Common myeloid progenitor, CD34-positive (primary cell): ENCODE measurements around the gene RNASE7.

ENCODE experiments used
- CTCF ChIA-PET: fragments of 350-600 bp; sonication (Branson Sonifier 250); formaldehyde crosslinking; loops from one replicate; lab custom pipeline; 2021; ENCODE audit warnings: antibody characterized with exemption; lab: Charles Lee
- POLR2A ChIA-PET: fragments of 350-600 bp; sonication (Branson Sonifier 250); formaldehyde crosslinking; loops from one replicate; lab custom pipeline; 2021; ENCODE audit warnings: antibody characterized with exemption; lab: Charles Lee
- DNase-seq, 3 donors: peaks; one replicate each; pipeline versions ENCODE4 v3.0.0 to v3.0.0-alpha.2; 2013
- H3K27ac ChIP-seq, 2 experiments: 1 replicate in 1 of 2; 2 replicates in 1 of 2; pipeline ENCODE4 v1.7.0; 2013; ENCODE audit warnings: inconsistent platforms in 2 of 2, low read length in 2 of 2, mild to moderate bottlenecking in 2 of 2, low read depth in 1 of 2, moderate library complexity in 1 of 2; ENCODE audit not compliant: severe bottlenecking in 2 of 2, insufficient read depth in 1 of 2, poor library complexity in 1 of 2
- H3K27me3 ChIP-seq, 5 experiments: replicated peaks in 2 of 5; 1 replicate in 3 of 5; 2 replicates in 2 of 5; pipeline versions ENCODE4 v1.6.1 to v1.7.0; 2013; ENCODE audit warnings: low read length in 4 of 5, mild to moderate bottlenecking in 2 of 5, moderate library complexity in 2 of 5, inconsistent platforms in 1 of 5; ENCODE audit not compliant: insufficient read depth in 5 of 5, control insufficient read depth in 4 of 5
- H3K36me3 ChIP-seq, 4 experiments: 1 replicate in 2 of 4; 2 replicates in 2 of 4; pipeline versions ENCODE4 v1.6.1 to v1.7.0; 2013; ENCODE audit warnings: low read length in 3 of 4, control low read depth in 1 of 4, mild to moderate bottlenecking in 1 of 4; ENCODE audit not compliant: control insufficient read depth in 4 of 4, insufficient read depth in 4 of 4
- H3K4me1 ChIP-seq, 4 experiments: 1 replicate in 3 of 4; 2 replicates in 1 of 4; pipeline versions ENCODE4 v1.6.1 to v1.7.1; 2013; ENCODE audit warnings: low read length in 3 of 4, mild to moderate bottlenecking in 3 of 4, control low read depth in 1 of 4, inconsistent platforms in 1 of 4, moderate library complexity in 1 of 4; ENCODE audit not compliant: control insufficient read depth in 4 of 4, insufficient read depth in 4 of 4; ENCODE audit errors: control extremely low read depth in 1 of 4
- H3K4me3 ChIP-seq, 7 experiments: 1 replicate in 4 of 7; 2 replicates in 3 of 7; pipeline versions ENCODE4 v1.5.1 to v1.7.0; 2013; ENCODE audit warnings: mild to moderate bottlenecking in 7 of 7, low read length in 6 of 7, moderate library complexity in 6 of 7, inconsistent platforms in 2 of 7, low read depth in 2 of 7, control low read depth in 1 of 7; ENCODE audit not compliant: insufficient read depth in 4 of 7, control insufficient read depth in 1 of 7; ENCODE audit errors: extremely low read depth in 1 of 7
- H3K9me3 ChIP-seq, 5 experiments: 1 replicate in 4 of 5; 2 replicates in 1 of 5; pipeline versions ENCODE4 v1.6.1 to v1.7.1; 2013; ENCODE audit warnings: low read length in 4 of 5, mild to moderate bottlenecking in 2 of 5, inconsistent platforms in 1 of 5, low read depth in 1 of 5, moderate library complexity in 1 of 5; ENCODE audit not compliant: control insufficient read depth in 4 of 5, insufficient read depth in 2 of 5; ENCODE audit errors: control extremely low read depth in 1 of 5
- WGBS: methylation state at CpG from one replicate; pipeline ENCODE4 v1.1.5; 2013; ENCODE audit not compliant: insufficient coverage; 5-methylcytosine and 5-hydroxymethylcytosine counted together

Gene RNASE7

DNA sequence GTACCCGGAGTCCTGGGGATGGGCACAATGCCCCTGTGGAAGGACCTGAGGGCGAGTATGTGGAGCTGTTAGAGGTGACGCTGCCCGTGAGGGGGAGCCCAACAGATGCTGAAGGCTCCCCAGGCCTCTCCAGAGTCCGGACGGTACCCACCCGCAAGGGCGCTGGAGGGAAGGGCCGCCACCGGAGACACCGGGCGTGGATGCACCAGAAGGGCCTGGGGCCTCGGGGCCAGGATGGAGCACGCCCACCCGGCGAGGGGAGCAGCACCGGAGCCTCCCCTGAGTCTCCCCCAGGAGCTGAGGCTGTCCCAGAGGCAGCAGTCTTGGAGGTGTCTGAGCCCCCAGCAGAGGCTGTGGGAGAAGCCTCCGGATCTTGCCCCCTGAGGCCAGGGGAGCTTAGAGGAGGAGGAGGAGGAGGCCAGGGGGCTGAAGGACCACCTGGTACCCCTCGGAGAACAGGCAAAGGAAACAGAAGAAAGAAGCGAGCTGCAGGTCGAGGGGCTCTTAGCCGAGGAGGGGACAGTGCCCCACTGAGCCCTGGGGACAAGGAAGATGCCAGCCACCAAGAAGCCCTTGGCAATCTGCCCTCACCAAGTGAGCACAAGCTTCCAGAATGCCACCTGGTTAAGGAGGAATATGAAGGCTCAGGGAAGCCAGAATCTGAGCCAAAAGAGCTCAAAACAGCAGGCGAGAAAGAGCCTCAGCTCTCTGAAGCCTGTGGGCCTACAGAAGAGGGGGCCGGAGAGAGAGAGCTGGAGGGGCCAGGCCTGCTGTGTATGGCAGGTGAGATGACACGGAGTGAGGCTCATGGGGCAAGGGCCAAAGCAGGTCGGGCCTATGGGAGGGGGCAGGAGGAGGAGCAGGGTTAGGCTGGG lies 32.5 kb downstream of the RNASE7 start:
- H3K4me3 ChIP-seq: no peak overlapping the region
- H3K27me3 ChIP-seq: peaks cover 0 to 3% (median 0%) of the 10 kb centered on the region in 5 experiments
- WGBS: 97% methylated on average over 23 of the region's 26 CpGs
- peaks cover 2 to 54% (median 32%) of the 10 kb centered on the region in 4 experiments for H3K36me3 ChIP-seq
- no peak for DNase-seq
- CTCF ChIA-PET: interaction anchor here (0.6 to 6.2 kb wide), 8 partner anchors 11 to 121 kb away, joined by 3 to 135 read pairs (median 4); partner anchors contain the start of gene TMEM253
- POLR2A ChIA-PET: no interaction called here
- H3K27ac ChIP-seq: no peak overlapping the region
- peaks cover 5 to 32% (median 30%) of the 10 kb centered on the region in 4 experiments for H3K4me1 ChIP-seq
- no peaks in the 10 kb centered on the region for H3K9me3 ChIP-seq

DNA sequence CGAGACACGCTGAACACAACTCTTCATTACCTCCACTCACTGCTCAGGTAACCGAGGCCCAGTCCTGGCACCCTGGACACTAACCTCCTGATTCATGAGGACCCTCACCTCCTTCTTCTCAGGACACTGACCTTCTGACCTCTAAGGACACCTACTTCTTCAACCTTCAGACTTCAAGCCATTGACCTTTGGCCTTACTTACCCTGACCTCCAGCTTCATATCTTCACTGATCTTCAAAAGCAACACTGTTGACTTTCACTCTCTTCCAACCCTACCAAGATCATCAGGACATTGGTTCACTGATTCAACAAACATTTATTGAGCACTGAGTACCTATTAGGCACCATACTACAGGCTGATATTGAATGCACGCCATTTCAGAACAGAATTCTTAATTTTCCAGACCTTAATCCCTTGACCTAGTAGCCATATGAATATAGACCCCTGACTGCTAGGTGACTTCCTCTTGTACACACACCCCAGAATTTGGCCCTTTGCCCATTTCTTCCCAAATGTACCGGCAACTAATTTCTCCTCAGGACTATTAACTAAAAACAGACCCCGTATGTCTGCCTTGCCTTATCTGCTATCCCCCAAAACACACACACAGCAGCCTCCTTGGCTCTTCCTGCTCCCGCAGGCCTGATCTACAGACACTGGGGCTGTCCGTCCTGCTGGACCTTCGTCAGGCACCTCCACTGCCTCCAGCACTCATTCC lies 33.7 kb downstream of the RNASE7 start:
- H3K9me3 ChIP-seq: no peaks in the 10 kb centered on the region
- H3K27me3 ChIP-seq: no peaks in the 10 kb centered on the region
- no peak for DNase-seq
- no peak overlapping the region for H3K4me3 ChIP-seq
- ChIA-PET CTCF (interaction anchor here (1.5 to 6.2 kb wide), 3 partner anchors 10 to 29 kb away, joined by 3 to 124 read pairs (median 12); no protein-coding TSS in a partner anchor), POLR2A (no interaction called here)
- 97% methylated on average over 9 of the region's 9 CpGs for WGBS
- no peak overlapping the region for H3K27ac ChIP-seq
- H3K4me1 ChIP-seq: peaks cover 5 to 23% (median 20%) of the 10 kb centered on the region in 4 experiments
- peaks cover 2 to 60% (median 40%) of the 10 kb centered on the region in 4 experiments for H3K36me3 ChIP-seq

DNA sequence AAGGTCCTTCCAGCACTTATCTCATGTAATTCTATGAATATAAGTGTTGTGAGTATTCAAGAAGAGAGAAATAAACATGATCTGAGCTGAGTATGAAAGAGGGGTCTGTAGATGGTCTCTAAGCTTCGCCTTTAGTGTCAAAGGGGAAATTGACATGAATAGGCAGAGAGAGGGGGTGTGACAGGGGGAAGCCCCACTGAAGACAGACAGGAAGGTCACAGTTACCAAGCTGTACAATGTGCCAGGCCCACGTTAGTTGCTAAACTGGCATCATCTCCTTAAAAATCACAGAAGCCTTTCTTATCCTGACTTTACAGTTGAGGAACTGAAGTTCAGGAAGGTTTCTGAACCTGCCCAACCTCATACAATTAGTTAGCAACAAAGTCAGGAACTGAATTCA lies 35.5 kb downstream of the RNASE7 start:
- no peak overlapping the region for H3K27ac ChIP-seq
- 100% methylated on average over 2 of the region's 2 CpGs for WGBS
- H3K27me3 ChIP-seq: no peaks in the 10 kb centered on the region
- DNase-seq: no peak
- H3K4me3 ChIP-seq: no peak overlapping the region
- POLR2A ChIA-PET: no interaction called here
- peaks cover 2 to 76% (median 51%) of the 10 kb centered on the region in 4 experiments for H3K36me3 ChIP-seq
- H3K4me1 ChIP-seq: peaks cover 0 to 7% (median 4%) of the 10 kb centered on the region in 4 experiments
- CTCF ChIA-PET: interaction anchor here (1.0 to 3.9 kb wide), 5 partner anchors 9 to 27 kb away, joined by 3 to 15 read pairs (median 7); no protein-coding TSS in a partner anchor
- no peaks in the 10 kb centered on the region for H3K9me3 ChIP-seq

DNA sequence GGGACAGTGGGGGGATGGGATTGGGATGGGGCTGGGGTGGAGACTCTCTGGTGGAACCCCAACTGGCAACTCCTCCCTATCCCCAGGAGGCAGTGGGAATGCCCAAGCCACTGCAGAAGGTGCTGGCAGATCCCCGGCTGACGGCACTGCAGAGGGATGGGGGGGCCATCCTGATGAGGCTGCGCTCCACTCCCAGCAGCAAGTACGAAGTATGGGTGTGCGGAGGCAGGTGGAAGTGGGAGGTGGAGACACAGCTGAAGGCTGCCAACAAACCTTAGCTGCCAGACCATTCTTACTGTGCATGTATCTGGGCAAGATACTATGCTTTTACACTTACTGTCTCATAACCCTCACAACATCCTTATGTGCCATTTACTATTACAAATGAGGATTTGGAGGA lies 36.1 kb downstream of the RNASE7 start:
- Histone ChIP-seq H3K9me3 (no peaks in the 10 kb centered on the region), H3K4me1 (peaks cover 0 to under 1% (median 0%) of the 10 kb centered on the region in 4 experiments), H3K27me3 (no peaks in the 10 kb centered on the region), H3K4me3 (no peak overlapping the region), H3K36me3 (peaks cover 2 to 81% (median 51%) of the 10 kb centered on the region in 4 experiments), H3K27ac (no peak overlapping the region)
- DNase-seq: no peak
- ChIA-PET CTCF (interaction anchor here (1.0 to 3.9 kb wide), 5 partner anchors 9 to 26 kb away, joined by 3 to 15 read pairs (median 7); no protein-coding TSS in a partner anchor), POLR2A (no interaction called here)
- 100% methylated on average over 3 of the region's 5 CpGs for WGBS

DNA sequence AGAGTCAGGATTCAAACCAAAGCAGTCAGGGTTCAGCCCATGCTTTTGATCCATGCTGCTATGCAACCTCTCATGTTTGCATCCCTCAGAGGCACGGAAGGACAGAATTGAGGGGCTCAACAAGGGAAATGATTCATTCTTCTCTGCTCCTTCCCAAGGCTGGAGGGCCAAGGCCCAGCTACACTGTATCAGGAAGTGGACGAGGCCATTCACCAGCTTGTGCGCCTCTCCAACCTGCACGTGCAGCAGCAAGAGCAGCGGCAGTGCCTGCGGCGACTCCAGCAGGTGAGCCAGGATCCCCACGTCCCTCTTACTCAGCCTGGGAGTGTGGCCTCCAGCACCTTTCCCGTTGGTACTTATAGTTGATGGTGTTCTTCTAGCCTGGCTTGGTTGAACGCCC lies 36.6 kb downstream of the RNASE7 start:
- no peaks in the 10 kb centered on the region for H3K27me3 ChIP-seq
- H3K4me3 ChIP-seq: no peak overlapping the region
- H3K9me3 ChIP-seq: no peaks in the 10 kb centered on the region
- no peaks in the 10 kb centered on the region for H3K4me1 ChIP-seq
- POLR2A ChIA-PET: no interaction called here
- no peak overlapping the region for H3K27ac ChIP-seq
- CTCF ChIA-PET: interaction anchor here (1.0 to 3.9 kb wide), 8 partner anchors 8 to 29 kb away, joined by 3 to 15 read pairs (median 6); partner anchors contain the start of gene ARHGEF40
- peaks cover 2 to 78% (median 51%) of the 10 kb centered on the region in 4 experiments for H3K36me3 ChIP-seq
- WGBS: 97% methylated on average over 8 of the region's 10 CpGs
- no peak for DNase-seq

DNA sequence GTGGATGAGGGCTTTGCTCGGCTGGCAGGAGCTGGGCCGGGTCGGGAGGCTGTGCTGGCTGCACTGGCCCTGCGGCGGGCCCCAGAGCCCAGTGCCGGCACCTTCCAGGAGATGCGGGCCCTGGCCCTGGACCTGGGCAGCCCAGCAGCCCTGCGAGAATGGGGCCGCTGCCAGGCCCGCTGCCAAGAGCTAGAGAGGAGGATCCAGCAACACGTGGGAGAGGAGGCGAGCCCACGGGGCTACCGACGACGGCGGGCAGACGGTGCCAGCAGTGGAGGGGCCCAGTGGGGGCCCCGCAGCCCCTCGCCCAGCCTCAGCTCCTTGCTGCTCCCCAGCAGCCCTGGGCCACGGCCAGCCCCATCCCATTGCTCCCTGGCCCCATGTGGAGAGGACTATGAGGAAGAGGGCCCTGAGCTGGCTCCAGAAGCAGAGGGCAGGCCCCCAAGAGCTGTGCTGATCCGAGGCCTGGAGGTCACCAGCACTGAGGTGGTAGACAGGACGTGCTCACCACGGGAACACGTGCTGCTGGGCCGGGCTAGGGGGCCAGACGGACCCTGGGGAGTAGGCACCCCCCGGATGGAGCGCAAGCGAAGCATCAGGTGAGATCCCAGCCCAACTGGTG lies 39.5 kb downstream of the RNASE7 start:
- 93% methylated on average over 27 of the region's 30 CpGs for WGBS
- no peaks in the 10 kb centered on the region for H3K4me1 ChIP-seq
- no peaks in the 10 kb centered on the region for H3K9me3 ChIP-seq
- no peak for DNase-seq
- H3K27ac ChIP-seq: no peak overlapping the region
- CTCF ChIA-PET: interaction anchor here (2.1 to 9.9 kb wide), 3 partner anchors 9 to 23 kb away, joined by 6 to 124 read pairs (median 18); partner anchors contain the start of gene ARHGEF40
- no peaks in the 10 kb centered on the region for H3K27me3 ChIP-seq
- H3K36me3 ChIP-seq: peaks cover 4 to 73% (median 48%) of the 10 kb centered on the region in 4 experiments
- no peak overlapping the region for H3K4me3 ChIP-seq
- POLR2A ChIA-PET: no interaction called here
